ENCODE data around the gene CPNE5.

The CPNE5 gene

GRCh38 chr6:36786055-36786675, 53.1 kb downstream of the CPNE5 start:
- DNase-seq (ENCODE audit: low read depth) = no peak

GRCh38 chr6:36784376-36784636, 54.9 kb downstream of the CPNE5 start:
- no peak for DNase-seq (ENCODE audit: low read depth)
- H3K4me3 ChIP-seq (ENCODE audit: low read depth, low read length) = no peak overlapping the region
- TF ChIP-seq CTCF (IDR thresholded peaks at IDR 0.05; ENCODE audit: control insufficient read depth, extremely low read depth, insufficient read depth) = no peak

More at GRCh38 chr6:36786055-36786675, 53.1 kb downstream of the CPNE5 start:
- no peak overlapping the region for H3K4me3 ChIP-seq (ENCODE audit: low read depth, low read length)
- no peak for TF ChIP-seq CTCF (IDR thresholded peaks at IDR 0.05; ENCODE audit: control insufficient read depth, extremely low read depth, insufficient read depth)

- no peak for DNase-seq (ENCODE audit: low read depth)
- H3K4me3 ChIP-seq (ENCODE audit: low read depth, low read length) = no peak overlapping the region
- no peak for TF ChIP-seq CTCF (IDR thresholded peaks at IDR 0.05; ENCODE audit: control insufficient read depth, extremely low read depth, insufficient read depth)
Observed at GRCh38 chr6:36783603-36784375, 55.5 kb downstream of the CPNE5 start.

- TF ChIP-seq CTCF (IDR thresholded peaks at IDR 0.05; ENCODE audit: control insufficient read depth, extremely low read depth, insufficient read depth) = no peak
- H3K4me3 ChIP-seq (ENCODE audit: low read depth, low read length) = no peak overlapping the region
- DNase-seq (ENCODE audit: low read depth) = no peak
Observed at GRCh38 chr6:36781669-36782068, 57.6 kb downstream of the CPNE5 start.

- TF ChIP-seq CTCF (IDR thresholded peaks at IDR 0.05; ENCODE audit: control insufficient read depth, extremely low read depth, insufficient read depth) = no peak
- DNase-seq (ENCODE audit: low read depth) = no peak
- no peak overlapping the region for H3K4me3 ChIP-seq (ENCODE audit: low read depth, low read length)
Observed at GRCh38 chr6:36780442-36781177, 58.6 kb downstream of the CPNE5 start.

GRCh38 chr6:36779227-36779626, 60.0 kb downstream of the CPNE5 start:
- no peak for TF ChIP-seq CTCF (IDR thresholded peaks at IDR 0.05; ENCODE audit: control insufficient read depth, extremely low read depth, insufficient read depth)
- DNase-seq (ENCODE audit: low read depth) = no peak
- no peak overlapping the region for H3K4me3 ChIP-seq (ENCODE audit: low read depth, low read length)

Measured in LNCaP clone FGC (cell line).